GM04503 (cell line): Measurements from ENCODE around the gene ST3GAL3.

Source experiments
- DNase-seq: peaks from one replicate; pipeline ENCODE4 v3.0.0-alpha.2; 2012; ENCODE audit warnings: low read depth

Gene ST3GAL3

DNA sequence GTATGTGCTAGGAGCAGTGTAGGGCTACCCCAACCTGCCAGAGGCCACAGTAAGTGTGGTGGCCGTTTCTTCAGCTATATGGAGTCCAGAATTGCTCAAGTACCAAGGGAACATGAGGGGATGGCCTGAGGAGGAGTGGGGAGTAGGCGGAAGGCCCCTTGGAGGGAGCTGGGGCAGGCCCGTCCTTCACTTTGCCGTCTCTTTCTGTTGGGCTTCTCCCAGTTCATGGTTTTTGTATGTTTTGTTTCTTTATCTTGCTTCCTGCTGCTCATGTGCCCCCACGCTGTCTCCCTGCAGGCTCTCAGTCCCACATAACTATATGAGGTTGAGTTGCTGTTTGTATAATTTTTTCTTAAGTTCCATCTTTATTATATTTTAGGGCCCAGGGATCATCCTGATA is 256.6 kb downstream of the ST3GAL3 start:
- DNase-seq = no peak

DNA sequence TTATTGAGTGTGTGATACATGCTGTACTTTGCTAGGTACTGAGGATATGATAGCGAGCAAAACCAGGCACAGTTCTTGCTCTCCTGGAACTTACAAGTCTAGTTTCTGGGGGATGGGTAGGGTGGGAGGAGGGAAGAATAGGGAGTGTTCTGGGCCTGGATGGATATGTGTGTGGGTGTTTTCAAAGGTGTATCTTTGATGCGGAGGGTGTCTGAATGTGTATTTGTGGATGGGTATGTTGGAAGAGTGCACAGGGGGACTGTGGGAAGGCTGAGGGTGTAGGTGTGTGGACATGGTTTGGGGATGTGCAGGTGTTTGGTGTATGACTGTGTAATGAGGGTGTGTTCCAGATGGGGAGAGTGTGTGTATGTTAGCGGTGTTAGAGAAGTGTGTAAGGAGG is 258.0 kb downstream of the ST3GAL3 start:
- DNase-seq = no peak

DNA sequence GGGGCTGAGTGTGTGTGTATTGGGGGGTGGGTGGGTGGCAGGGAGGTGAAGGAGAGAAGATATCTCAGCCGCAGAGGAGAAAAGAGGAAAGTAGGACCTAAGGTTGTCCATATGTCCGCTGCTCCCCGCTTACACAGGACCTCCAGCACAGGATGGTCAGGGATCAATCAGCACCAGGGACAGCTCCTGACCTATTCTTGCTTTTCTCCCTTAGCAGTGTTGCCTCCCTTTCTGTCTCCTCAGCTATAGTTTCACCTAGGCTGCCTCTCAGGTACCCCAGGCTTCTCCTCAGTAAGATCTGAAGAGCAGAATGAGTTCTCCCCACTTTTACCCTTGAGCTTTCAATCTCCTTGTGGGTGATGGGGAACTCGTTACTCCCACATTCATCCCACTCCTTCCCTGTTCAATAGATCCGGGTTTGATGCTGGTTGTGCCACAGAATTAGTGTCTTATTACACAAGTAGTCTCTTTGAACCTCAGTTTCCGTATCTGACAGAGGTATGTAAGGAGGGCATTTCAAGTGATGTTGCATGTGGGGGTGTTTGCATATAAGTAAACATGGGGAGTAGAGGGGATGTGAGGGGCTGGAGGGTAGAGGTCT is 261.1 kb downstream of the ST3GAL3 start:
- no peak for DNase-seq

DNA sequence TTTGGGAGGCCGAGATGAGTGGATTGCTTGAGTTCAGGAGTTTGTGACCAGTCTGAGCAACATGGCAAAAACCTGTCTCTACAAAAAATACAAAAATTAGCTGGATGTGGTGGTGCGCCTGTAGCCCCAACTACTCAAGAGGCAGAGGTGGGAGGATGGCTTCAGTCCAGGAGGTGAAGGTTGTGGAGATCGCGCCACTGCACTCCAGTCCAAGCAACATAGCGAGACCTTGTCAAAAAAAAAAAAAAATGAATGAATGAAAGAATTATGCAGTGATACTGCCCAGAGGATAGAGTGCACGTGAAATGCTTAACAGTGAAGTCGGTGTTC is 262.0 kb downstream of the ST3GAL3 start:
- no peak for DNase-seq

DNA sequence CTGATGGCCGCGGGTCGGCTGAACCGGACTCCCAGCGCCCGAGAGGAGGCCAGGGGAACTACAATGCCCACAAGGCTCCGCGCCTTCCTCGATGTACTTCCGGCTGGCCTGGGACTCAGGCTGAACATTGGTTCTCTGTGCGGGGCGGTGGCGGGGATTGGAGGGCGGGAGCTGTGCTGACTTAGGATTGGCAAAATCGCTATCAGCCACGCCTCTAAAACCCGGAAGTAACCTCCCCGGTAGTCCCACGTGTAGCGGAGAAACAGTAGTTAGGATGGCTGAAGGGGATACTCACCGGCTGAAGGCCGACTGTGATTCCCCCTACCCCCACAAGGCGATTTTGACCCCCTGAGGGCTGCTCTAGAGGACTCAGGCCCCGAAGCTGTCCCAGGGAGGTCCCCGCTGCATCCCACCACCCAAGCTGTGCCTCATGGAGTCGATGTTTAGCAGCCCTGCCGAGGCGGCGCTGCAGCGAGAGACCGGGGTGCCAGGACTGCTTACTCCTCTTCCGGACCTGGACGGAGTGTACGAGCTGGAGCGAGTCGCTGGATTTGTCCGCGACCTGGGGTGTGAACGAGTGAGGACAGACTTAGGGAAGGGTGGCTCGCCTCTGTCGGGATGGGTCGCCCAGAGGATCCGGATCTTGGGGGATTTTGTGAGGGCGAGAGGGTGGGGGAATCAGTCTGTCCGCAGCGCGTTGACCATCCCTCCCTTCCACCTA is 262.6 kb downstream of the ST3GAL3 start, which contains the start of gene DPH2:
Gene DPH2, plus strand, starts transcription at position 265 of the 721 bp plus-strand sequence. Its CDS starts 166 bp downstream, at position 431.
- peak; percentile 86 for DNase-seq

DNA sequence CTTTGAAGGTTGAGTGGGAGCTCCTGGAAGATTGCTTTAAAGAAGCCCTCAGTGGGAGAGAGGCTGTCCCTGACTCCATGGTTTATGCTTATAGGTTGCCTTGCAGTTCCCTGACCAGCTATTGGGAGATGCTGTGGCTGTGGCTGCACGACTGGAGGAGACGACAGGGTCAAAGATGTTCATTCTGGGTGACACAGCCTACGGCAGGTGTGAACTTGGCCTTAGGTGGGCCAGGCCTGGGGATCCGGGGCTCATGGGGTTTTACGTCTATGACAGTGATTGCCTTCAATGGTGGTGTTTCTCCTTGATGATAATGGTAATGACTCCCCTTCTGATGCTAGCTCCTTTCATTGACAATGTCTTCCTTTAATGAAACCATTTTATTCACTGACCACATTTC is 263.2 kb downstream of the ST3GAL3 start:
- DNase-seq = no peak

DNA sequence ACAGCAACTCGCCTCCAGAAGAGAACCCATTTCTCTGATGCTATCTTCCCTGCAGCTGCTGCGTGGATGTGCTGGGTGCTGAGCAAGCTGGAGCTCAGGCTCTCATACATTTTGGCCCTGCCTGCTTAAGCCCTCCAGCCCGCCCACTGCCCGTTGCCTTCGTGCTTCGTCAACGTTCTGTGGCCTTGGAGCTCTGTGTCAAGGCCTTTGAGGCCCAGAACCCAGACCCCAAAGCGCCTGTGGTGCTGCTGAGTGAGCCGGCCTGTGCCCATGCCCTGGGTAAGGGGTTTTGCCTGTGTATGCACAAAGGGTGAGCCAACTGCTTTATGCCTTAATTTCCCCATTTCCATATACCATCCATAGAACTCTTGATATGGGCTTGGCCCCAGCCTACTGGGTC is 263.6 kb downstream of the ST3GAL3 start:
- no peak for DNase-seq

DNA sequence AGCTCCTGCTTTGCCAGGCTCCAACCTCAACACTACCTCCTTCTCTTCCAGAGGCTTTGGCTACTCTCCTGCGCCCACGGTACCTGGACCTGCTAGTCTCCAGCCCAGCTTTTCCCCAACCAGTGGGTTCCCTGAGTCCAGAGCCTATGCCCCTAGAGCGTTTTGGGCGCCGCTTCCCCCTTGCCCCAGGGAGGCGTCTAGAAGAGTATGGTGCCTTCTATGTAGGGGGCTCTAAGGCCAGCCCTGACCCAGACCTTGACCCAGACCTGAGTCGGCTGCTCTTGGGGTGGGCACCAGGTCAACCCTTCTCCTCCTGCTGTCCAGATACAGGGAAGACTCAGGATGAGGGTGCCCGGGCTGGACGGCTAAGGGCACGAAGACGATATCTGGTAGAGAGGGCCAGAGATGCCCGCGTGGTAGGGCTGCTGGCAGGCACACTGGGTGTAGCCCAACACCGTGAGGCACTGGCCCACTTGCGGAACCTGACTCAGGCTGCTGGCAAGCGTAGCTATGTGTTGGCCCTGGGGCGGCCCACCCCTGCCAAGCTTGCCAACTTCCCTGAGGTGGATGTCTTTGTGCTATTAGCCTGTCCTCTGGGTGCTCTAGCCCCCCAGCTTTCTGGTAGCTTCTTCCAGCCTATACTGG is 264.1 kb downstream of the ST3GAL3 start:
- DNase-seq = no peak

DNA sequence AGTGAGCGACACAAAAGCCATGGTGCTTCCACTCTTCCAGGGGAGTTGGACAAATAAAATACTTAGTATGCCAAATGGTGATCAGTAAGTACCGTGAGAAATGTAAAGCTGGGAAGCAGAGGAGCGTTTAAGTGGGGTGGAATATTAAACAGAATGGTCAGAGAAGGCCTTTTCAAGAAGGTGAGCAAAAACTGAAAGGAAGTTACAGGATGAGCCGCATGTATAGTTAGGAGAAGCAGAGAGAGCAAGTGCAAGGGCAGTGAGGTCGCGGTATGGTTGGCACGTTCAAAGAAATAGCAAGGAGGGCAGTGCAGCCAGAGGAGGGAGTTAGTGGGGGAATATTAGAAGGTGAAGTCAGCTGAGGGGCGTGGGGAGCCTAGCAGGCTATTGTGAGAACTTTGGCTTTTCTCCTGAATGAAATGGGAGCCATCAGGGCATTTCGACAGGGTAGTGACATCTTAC is 266.7 kb downstream of the ST3GAL3 start:
- no peak for DNase-seq

DNA sequence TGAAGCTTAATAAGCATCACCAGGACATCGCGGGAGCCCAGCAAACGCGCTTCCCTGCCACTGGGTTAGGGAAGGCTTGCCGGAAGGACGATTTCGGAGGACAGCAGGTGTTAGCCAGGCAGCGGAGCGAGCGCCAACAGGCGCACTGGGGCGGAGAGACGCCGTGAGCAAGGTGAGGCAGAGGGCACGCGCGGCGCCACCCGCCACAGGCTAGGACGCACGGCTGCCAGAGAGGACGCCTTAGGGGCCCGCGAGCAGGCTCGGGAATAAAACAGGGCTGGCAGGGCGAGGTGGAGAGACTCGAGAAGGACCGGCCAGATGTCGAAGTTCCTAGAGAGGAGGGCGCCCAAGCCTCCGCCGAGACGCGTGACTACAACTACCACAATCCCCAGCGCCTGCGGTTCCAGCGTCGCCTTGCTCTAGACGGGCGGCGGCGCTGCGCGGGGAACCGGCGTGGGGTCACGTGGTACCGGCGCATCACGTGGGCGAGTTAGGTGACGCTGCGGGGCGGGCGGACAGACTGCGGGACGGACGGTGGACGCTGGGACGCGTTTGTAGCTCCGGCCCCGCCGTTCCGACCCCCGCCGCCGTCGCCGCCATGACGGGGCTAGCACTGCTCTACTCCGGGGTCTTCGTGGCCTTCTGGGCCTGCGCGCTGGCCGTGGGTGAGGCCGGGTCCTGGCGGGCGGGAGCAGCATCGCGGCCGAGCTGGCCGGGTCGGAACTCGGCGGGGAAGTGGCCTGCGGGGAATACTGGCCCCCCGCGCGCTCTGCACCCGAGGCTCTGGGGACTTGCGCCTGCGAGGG is 267.3 kb downstream of the ST3GAL3 start, which contains the start of gene ATP6V0B:
Gene ATP6V0B, plus strand, starts transcription at position 518 of the 806 bp plus-strand sequence. Its CDS starts 81 bp downstream, at position 599.
- peak; percentile 61 for DNase-seq

DNA sequence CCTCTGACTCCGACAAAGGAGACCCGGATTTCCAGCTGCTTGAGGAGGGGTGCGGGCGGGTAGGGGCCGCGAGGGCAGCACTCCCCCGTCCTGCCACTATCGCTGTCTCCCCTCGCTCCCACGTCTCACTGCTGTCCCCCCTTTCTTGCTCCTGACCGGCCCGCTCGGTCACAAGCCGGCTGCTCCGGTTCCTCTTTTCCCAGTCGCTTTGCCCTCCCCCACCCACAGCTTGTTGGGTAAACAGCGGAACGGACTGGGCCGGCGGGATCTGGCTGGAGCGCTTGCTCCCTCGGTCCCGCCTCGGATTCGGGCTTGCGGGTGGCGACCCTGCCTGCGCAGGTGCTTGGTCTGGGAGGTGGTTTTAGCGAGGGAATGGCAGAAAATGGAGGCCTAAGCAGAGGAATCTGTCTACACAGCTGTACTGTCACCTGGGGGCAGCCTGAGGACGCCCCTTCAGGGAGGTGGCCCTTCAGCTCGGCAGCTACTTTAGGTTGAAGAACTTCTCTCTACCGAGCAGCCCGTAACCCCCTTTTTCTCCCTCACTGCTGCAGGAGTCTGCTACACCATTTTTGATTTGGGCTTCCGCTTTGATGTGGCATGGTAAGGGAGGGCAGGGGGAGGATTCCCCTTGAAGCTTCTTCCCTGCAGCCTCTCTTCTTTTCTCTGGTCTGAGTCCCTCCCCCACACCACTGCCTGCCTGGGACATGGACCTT is 268.1 kb downstream of the ST3GAL3 start:
- DNase-seq = no peak

DNA sequence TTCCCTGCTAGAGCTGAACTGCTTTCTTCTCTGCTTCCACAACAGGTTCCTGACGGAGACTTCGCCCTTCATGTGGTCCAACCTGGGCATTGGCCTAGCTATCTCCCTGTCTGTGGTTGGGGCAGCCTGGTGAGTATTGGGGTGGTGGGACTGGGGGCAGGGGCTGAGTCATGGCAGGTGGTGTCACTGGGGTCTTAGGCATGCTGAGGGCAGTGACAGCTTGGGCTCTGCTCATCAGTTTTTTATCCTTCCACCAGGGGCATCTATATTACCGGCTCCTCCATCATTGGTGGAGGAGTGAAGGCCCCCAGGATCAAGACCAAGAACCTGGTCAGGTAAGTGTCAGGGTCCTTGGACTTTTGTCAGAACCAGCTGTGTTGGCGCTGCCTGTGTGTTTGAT is 268.7 kb downstream of the ST3GAL3 start:
- no peak for DNase-seq

DNA sequence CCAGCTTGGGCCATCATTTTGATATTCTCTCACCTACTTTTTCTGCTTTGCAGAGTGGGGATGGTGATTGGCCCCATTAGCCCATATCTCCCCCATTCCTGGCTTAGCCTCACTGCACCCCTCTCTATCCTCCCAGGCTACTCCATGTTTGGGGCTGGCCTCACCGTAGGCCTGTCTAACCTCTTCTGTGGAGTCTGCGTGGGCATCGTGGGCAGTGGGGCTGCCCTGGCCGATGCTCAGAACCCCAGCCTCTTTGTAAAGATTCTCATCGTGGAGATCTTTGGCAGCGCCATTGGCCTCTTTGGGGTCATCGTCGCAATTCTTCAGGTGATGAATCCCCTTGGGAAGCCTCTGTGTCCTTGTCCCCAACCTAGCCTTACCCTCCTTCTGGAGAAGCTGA is 269.6 kb downstream of the ST3GAL3 start:
- DNase-seq = no peak

DNA sequence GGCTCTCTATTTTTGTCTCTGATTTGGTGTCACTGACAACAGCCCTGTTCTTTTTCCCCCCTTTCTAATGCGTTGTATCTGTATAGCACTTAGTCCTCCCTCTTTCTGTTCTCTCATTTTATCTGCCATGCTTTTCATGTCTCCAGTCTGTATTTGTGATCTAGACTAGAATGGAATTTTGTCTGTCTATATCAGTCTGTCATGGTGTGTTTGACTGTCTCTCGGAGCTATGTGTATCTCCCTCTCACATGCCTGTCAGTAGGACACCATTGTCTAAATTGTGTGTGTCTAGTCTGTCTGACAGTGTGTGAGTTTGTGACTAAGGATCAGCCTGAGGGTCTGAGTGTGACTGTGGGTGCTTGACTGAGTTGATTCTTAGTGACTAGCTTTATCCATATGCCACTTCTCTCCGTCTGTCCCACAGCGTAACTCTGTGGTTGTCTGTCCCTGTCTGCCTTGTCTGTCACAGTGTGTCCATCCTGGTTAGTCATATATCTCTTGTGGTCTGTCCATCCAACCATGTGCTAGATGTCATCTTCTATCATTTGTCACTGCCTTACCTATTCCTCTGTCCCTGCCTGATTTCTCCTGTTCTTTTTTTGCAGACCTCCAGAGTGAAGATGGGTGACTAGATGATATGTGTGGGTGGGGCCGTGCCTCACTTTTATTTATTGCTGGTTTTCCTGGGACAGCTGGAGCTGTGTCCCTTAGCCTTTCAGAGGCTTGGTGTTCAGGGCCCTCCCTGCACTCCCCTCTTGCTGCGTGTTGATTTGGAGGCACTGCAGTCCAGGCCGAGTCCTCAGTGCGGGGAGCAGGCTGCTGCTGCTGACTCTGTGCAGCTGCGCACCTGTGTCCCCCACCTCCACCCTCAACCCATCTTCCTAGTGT is 270.3 kb downstream of the ST3GAL3 start:
- DNase-seq = no peak

DNA sequence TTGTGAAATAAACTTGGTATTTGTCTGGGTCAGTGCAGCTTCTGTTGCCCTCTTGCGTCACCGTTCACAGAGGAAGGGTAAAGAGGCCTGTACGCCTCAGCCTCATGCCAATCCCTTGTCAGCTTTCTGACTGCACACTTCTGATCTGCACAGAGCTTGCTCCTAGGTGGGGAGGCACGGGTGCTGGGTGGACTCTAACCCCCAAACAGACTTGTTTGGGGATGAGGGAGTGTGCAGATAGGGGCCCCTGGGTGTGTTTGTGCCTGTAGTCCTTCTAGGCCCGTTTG is 270.9 kb downstream of the ST3GAL3 start:
- no peak for DNase-seq

DNA sequence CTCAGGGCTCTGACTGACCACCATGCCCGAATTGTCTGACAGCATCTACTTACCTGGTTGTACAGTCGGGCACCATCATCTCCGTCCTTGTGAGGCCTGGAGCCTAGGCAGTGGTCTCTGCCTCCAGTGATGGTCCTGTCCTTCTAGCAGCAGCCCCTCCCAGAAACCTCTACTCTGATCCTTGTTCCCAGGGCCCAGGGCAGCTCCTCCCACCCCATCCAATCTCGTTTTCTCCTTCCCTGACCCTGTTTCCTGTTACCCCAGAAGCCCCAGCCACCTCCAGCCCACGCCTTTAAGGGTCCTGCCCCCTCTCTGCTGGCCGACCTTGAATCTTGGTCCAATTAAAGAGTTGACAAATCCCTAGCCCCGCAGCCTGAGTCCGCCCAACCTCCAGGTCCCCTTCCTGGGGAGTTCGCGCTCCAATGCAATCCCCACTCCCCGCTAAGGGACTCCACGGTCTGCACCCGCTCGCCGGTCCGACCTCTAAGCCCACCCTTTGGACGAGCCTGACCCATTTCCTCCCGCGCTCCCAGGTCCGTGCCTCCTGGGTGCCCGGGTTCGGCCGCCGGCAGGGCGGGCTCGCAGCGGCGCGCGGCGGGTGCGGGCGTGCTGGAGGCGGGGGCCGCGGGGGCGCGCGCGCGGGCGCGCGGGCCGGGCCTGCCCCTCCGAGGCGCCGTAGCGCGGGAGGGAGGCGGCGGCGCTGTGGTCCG is 271.4 kb downstream of the ST3GAL3 start, which contains the start of gene B4GALT2:
Gene B4GALT2, plus strand, starts transcription at position 660 of the 710 bp plus-strand sequence. CDS start 1,951 bp downstream, outside the sequence.
- DNase-seq = no peak

DNA sequence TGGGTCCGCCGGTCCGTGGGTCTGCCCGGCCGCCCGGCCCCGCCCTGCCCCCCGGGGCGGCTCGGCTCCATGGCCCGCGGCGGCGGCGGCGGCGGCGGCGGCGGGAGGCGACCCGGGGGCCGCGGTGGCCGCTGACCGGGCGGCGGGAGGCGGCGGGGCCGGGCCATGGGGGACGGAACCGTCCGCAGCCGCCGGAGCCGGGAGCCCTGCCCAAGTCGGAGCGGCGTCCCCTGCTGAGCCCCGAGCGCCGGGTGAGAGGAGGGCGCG is 271.9 kb downstream of the ST3GAL3 start:
- no peak for DNase-seq

DNA sequence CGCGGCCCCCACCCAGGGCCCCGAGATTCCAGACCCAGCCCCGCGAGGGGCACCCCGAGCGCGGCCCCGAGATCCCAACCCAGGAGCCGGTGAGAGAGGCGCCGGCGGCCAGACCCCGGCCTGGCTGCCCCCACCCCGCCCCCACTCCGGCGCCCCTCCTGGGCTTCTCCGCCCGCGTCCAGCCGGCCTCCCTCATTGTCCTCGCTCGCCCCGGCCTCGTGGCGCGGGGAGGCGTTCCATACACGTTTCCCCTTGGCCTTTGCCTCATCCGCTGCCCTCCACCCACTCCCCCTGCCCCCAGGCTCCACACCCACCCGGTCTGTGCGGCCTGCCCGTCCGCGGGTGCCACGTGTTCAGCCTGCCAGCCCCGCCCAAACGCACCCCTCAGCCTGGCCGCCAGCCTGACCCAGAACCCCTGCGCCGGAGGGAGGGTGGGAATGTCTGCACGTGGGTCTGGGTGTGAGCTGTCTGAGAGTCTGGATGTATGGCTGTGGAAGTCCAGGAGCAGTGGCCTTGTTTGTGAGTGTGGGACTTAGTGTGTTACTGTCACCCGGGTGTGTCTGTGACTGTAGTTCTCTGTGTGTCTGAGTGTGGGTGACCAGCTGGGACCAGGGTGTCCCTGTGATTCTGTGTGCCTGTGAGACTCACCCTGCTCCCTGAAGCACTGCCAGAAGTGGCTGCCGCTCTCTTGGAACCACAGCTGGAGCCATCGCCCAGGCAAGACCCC is 272.4 kb downstream of the ST3GAL3 start:
- DNase-seq = no peak

DNA sequence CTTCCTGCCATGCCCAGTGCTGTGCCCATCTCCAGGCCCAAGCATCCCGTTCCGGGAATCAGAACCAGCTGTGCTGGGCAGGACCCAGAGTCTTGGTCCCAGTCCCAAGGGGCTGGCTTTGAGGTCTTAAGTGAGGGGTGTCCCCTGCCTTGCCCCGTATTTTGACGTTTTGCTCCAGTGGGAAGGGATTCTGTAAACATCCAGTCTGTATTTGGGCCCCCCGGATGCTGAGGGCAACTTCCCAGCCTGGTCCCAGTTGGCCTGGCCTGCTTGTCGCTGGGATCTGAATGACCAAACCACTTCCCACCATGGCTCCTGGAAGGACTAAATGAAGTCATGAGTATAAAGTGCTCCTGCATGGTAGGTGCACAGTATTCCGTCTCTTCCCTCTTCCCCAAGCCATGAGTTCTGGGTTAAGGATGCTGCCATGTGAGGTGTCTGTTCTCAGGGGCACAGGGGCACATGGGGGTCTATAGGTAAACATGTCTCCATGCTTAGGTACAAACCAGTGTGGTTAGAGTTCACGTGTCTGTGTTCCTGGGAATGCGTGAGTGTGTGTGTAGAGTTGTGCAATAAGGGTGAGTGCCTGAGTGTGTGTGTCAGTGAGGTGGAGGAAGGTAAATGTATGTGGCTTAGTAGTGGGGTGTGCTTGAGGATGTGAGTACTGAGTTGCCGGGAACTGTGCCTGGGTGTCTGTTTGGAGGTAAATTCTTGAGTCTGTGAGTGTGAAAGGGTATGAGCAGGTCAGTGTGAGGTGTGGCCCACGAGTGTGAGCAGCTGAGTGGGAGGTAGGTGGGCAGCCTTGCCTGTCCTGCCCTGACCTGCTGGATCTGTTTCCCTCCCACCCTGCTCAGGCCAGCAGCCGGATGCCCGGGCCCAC is 273.2 kb downstream of the ST3GAL3 start:
- DNase-seq = no peak
